Measurements from ENCODE around the gene KCNIP1.

DNA sequence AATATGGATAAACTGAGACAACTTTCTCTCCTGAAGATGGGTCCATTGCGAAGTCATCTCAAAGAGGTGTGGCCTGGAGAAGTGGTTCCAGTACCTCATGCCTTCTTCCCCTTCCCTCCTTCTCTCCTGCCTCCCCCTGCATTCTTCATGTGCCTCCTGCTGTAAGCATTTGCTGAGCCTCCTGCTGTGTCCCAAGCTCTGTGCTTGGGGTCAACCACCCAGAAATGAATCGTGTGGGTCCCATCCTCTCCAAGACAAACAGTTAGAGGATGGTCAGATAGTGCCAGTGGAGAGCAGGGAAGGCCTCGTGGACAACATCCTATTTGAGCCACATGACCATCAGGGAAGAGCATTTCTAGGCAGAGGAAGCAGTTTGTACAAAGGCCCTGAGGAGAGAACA, 53.5 kb downstream of the KCNIP1 start:
- TF ChIP-seq CTCF (IDR thresholded peaks at IDR 0.05; ENCODE audit: insufficient read depth, low read length) (no peak), POLR2AphosphoS5 (IDR thresholded peaks at IDR 0.05; ENCODE audit: low read depth) (no peak), SPI1 (IDR thresholded peaks at IDR 0.05; ENCODE audit: borderline replicate concordance, low read depth) (no peak)
- TF ChIP-seq, protein P1, sequence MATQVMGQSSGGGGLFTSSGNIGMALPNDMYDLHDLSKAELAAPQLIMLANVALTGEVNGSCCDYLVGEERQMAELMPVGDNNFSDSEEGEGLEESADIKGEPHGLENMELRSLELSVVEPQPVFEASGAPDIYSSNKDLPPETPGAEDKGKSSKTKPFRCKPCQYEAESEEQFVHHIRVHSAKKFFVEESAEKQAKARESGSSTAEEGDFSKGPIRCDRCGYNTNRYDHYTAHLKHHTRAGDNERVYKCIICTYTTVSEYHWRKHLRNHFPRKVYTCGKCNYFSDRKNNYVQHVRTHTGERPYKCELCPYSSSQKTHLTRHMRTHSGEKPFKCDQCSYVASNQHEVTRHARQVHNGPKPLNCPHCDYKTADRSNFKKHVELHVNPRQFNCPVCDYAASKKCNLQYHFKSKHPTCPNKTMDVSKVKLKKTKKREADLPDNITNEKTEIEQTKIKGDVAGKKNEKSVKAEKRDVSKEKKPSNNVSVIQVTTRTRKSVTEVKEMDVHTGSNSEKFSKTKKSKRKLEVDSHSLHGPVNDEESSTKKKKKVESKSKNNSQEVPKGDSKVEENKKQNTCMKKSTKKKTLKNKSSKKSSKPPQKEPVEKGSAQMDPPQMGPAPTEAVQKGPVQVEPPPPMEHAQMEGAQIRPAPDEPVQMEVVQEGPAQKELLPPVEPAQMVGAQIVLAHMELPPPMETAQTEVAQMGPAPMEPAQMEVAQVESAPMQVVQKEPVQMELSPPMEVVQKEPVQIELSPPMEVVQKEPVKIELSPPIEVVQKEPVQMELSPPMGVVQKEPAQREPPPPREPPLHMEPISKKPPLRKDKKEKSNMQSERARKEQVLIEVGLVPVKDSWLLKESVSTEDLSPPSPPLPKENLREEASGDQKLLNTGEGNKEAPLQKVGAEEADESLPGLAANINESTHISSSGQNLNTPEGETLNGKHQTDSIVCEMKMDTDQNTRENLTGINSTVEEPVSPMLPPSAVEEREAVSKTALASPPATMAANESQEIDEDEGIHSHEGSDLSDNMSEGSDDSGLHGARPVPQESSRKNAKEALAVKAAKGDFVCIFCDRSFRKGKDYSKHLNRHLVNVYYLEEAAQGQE (IDR thresholded peaks at IDR 0.05; ENCODE audit: insufficient replicate concordance, low read depth), result no peak

All from HL-60 (cell line).